Spinal cord (tissue), 10 donors: ENCODE measurements around the gene TMEM145. TPM values are rescaled to one million over a fixed set of nuclear protein-coding genes. Genes with fewer than 3 reads are reported as not detected.

Source experiments
- DNase-seq, 6 donors: peaks; one replicate each; pipeline versions ENCODE4 v3.0.0 to v3.0.0-alpha.2; 2013 to 2015; ENCODE audit warnings: low spot score in 6 of 6, low read depth in 4 of 6
- H3K27ac ChIP-seq: one replicate; pipeline ENCODE4 v1.5.1; 2013; ENCODE audit warnings: low read depth, low read length, control low read depth
- H3K27me3 ChIP-seq: one replicate; pipeline ENCODE4 v1.6.1; 2013; ENCODE audit warnings: low read length; ENCODE audit not compliant: control insufficient read depth, insufficient read depth
- H3K36me3 ChIP-seq: one replicate; pipeline ENCODE4 v1.6.1; 2013; ENCODE audit warnings: low read length; ENCODE audit not compliant: control insufficient read depth, insufficient read depth
- H3K4me1 ChIP-seq: one replicate; pipeline ENCODE4 v1.6.1; 2013; ENCODE audit warnings: low read length; ENCODE audit not compliant: control insufficient read depth, insufficient read depth
- H3K4me3 ChIP-seq: one replicate; pipeline ENCODE4 v1.5.1; 2013; ENCODE audit warnings: low read depth, low read length, control low read depth
- H3K9me3 ChIP-seq: one replicate; pipeline ENCODE4 v1.6.1; 2013; ENCODE audit warnings: low read length; ENCODE audit not compliant: control insufficient read depth, insufficient read depth
- WGBS: methylation state at CpG from one replicate; pipeline ENCODE4 v1.1.5; 2013; ENCODE audit warnings: missing lambda C conversion rate; ENCODE audit not compliant: insufficient coverage; 5-methylcytosine and 5-hydroxymethylcytosine counted together
- polyA plus RNA-seq, 2 donors: library from polyadenylated mRNA; unstranded; fragments of 120-200 nt; gene quantifications; one replicate each; pipeline ENCODE4 v1.2.1, GENCODE V29; 2013; ENCODE audit not compliant: insufficient read length in 2 of 2
- total RNA-seq, 2 donors: library from RNA; depleted of rRNA in 1 of 2; stranded (reverse); fragments of 120-200 nt in 1 of 2; fragments of >200 nt in 1 of 2; gene quantifications; one replicate each; pipeline versions ENCODE4 v1.2.3 to v1.2.4, GENCODE V29; 2013 to 2014
- donor health status: healthy.

The TMEM145 gene
- total and polyA plus RNA-seq, 4 donors = 11.5 to 119 (median 69.0) TPM

GRCh38 chr19:42271045-42271419 is 42.1 kb upstream of the TMEM145 start:
- H3K27ac ChIP-seq = peak overlapping the region; percentile 89
- no peaks in the 10 kb centered on the region for H3K9me3 ChIP-seq
- DNase-seq = no peak
- no peak overlapping the region for H3K4me3 ChIP-seq
- H3K27me3 ChIP-seq = no peaks in the 10 kb centered on the region
- H3K4me1 ChIP-seq = peaks cover 55% of the 10 kb centered on the region
- peaks cover 54% of the 10 kb centered on the region for H3K36me3 ChIP-seq
- 65% methylated on average over 3 of the region's 3 CpGs for WGBS

GRCh38 chr19:42271861-42272534 is 41.1 kb upstream of the TMEM145 start:
- H3K4me1 ChIP-seq = peaks cover 63% of the 10 kb centered on the region
- H3K4me3 ChIP-seq = no peak overlapping the region
- H3K9me3 ChIP-seq = no peaks in the 10 kb centered on the region
- no peak overlapping the region for H3K27ac ChIP-seq
- WGBS = 96% methylated on average over 31 of the region's 35 CpGs
- no peaks in the 10 kb centered on the region for H3K27me3 ChIP-seq
- no peak for DNase-seq
- H3K36me3 ChIP-seq = peaks cover 64% of the 10 kb centered on the region

DNA sequence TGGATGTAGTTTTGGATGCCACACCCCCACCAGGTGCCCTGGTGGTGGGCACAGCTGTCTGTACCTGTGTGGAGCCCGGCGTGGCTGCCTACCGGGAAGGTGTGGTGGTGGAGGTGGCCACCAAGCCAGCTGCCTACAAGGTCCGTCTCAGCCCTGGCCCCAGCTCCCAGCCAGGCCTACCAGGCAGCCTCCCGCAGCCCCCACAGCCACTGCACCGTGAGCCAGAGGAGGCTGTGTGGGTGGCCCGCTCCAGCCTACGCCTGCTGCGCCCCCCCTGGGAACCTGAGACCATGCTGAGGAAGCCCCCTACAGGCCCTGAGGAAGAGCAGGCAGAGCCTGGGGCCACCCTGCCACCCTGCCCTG is 40.6 kb upstream of the TMEM145 start:
- no peak overlapping the region for H3K4me3 ChIP-seq
- peaks cover 68% of the 10 kb centered on the region for H3K4me1 ChIP-seq

DNA sequence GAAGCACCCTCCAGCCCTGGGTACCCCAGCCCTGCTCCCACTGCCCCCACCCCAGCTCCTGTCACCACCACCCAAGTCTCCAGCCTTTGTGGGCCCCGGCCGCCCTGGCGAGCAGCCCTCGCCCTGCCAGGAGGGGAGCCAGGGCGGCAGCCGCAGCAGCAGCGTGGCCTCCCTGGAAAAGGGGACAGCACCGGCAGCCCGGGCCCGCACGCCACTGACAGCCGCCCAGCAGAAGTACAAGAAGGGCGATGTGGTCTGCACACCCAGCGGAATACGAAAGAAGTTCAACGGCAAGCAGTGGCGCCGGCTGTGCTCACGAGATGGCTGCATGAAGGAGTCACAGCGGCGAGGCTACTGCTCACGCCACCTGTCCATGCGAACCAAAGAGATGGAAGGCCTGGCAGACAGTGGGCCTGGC is 40.1 kb upstream of the TMEM145 start:
- 93% methylated on average over 22 of the region's 23 CpGs for WGBS
- Histone ChIP-seq H3K4me1 (peaks cover 68% of the 10 kb centered on the region), H3K4me3 (no peak overlapping the region), H3K9me3 (no peaks in the 10 kb centered on the region), H3K36me3 (peaks cover 74% of the 10 kb centered on the region), H3K27ac (no peak overlapping the region), H3K27me3 (no peaks in the 10 kb centered on the region)
- DNase-seq = no peak

More for the DNA sequence above, 40.6 kb upstream of the TMEM145 start:
- Histone ChIP-seq H3K27me3 (no peaks in the 10 kb centered on the region), H3K36me3 (peaks cover 69% of the 10 kb centered on the region), H3K9me3 (no peaks in the 10 kb centered on the region), H3K27ac (no peak overlapping the region)
- DNase-seq = no peak
- 82% methylated on average over 7 of the region's 9 CpGs for WGBS

DNA sequence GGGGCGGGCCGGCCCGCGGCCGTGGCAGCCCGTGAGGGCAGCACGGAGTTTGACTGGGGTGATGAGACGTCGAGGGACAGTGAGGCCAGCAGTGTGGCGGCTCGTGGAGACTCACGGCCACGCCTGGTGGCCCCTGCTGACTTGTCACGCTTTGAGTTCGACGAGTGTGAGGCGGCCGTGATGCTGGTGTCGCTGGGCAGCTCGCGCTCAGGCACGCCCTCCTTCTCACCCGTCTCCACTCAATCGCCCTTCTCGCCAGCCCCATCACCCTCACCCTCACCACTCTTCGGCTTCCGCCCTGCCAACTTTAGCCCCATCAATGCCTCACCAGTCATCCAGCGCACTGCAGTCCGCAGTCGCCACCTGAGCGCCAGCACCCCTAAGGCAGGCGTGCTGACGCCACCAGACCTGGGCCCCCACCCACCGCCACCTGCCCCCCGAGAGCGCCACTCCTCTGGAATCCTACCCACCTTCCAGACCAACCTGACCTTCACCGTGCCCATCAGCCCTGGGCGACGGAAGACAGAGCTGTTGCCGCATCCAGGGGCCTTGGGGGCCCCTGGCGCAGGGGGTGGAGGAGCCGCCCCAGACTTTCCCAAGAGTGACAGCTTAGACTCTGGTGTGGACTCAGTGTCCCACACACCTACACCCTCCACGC is 39.6 kb upstream of the TMEM145 start:
- Histone ChIP-seq H3K27me3 (no peaks in the 10 kb centered on the region), H3K9me3 (no peaks in the 10 kb centered on the region), H3K4me1 (peaks cover 73% of the 10 kb centered on the region), H3K27ac (no peak overlapping the region), H3K4me3 (no peak overlapping the region), H3K36me3 (peaks cover 79% of the 10 kb centered on the region)
- no peak for DNase-seq
- 91% methylated on average over 43 of the region's 43 CpGs for WGBS

DNA sequence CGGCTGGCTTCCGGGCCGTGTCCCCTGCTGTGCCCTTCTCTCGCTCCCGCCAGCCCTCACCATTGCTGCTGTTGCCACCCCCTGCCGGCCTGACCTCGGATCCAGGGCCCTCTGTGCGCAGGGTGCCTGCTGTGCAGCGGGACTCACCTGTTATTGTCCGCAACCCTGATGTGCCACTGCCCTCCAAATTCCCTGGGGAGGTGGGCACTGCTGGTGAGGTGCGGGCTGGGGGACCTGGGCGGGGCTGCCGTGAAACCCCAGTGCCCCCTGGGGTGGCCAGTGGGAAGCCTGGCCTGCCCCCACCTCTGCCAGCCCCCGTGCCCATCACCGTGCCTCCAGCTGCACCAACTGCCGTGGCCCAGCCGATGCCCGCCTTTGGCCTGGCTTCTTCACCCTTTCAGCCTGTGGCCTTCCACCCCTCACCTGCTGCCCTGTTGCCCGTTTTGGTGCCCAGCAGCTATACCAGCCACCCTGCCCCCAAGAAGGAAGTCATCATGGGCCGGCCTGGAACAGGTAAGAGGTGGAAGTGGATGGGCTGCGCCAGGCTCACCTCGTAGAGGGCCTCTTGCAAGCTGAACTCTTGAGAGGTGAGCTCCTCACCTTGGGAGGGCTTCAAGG is 38.9 kb upstream of the TMEM145 start:
- Histone ChIP-seq H3K27ac (no peak overlapping the region), H3K4me1 (peaks cover 79% of the 10 kb centered on the region), H3K9me3 (no peaks in the 10 kb centered on the region), H3K4me3 (no peak overlapping the region), H3K36me3 (peaks cover 82% of the 10 kb centered on the region), H3K27me3 (no peaks in the 10 kb centered on the region)
- no peak for DNase-seq
- WGBS = 89% methylated on average over 22 of the region's 22 CpGs

GRCh38 chr19:42275103-42275502 is 38.0 kb upstream of the TMEM145 start:
- Histone ChIP-seq H3K9me3 (no peaks in the 10 kb centered on the region), H3K4me1 (peaks cover 78% of the 10 kb centered on the region), H3K27ac (no peak overlapping the region), H3K27me3 (no peaks in the 10 kb centered on the region), H3K4me3 (no peak overlapping the region), H3K36me3 (peaks cover 80% of the 10 kb centered on the region)
- no peak for DNase-seq
- 91% methylated on average over 7 of the region's 7 CpGs for WGBS

DNA sequence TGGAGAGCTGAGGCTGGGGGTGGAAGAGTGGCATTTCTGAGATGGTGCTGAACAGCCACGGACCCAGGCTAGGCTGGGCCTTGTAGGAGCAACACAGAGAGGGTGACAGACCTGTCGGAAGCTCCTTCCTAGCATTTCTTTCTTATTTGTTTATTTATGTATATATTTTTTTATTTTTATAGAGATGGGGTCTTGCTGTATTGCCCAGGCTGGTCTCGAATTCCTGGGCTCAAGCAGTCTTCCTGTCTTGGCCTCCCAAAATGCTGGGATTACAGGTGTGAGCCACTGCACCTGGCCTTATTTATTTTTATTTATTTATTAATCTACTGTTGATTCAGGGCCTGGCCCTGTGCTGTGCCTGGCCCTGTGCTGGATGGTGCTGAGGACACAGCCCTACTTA is 37.6 kb upstream of the TMEM145 start:
- H3K4me1 ChIP-seq = peaks cover 74% of the 10 kb centered on the region
- H3K27ac ChIP-seq = no peak overlapping the region
- DNase-seq = no peak
- no peak overlapping the region for H3K4me3 ChIP-seq
- peaks cover 78% of the 10 kb centered on the region for H3K36me3 ChIP-seq
- no peaks in the 10 kb centered on the region for H3K9me3 ChIP-seq
- H3K27me3 ChIP-seq = no peaks in the 10 kb centered on the region
- WGBS = no CpG with 5 or more reads among the region's 3 CpGs

DNA sequence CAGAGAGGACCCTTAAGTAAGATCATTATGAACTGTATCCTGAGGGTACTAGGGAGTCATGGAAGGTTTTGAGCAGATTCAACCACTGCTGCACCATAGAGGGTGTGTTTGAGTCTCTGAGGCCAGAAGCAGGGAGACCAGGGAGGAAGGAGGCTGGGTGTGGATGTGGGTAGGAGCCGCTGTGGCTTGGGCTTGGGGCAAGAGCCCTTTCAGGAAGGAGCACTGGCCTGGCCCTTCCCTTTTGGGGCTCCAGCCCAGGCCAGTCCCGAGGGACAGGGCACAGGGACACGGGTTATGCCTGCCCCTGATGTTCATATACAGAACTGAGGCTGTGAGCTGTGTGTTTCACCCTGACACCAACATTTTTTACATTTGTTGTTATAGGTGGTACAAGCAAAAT is 36.8 kb upstream of the TMEM145 start:
- H3K27ac ChIP-seq = no peak overlapping the region
- H3K27me3 ChIP-seq = no peaks in the 10 kb centered on the region
- H3K4me1 ChIP-seq = peaks cover 71% of the 10 kb centered on the region
- H3K4me3 ChIP-seq = no peak overlapping the region
- H3K9me3 ChIP-seq = no peaks in the 10 kb centered on the region
- WGBS = 100% methylated on average over 1 of the region's 3 CpGs
- no peak for DNase-seq
- peaks cover 75% of the 10 kb centered on the region for H3K36me3 ChIP-seq

DNA sequence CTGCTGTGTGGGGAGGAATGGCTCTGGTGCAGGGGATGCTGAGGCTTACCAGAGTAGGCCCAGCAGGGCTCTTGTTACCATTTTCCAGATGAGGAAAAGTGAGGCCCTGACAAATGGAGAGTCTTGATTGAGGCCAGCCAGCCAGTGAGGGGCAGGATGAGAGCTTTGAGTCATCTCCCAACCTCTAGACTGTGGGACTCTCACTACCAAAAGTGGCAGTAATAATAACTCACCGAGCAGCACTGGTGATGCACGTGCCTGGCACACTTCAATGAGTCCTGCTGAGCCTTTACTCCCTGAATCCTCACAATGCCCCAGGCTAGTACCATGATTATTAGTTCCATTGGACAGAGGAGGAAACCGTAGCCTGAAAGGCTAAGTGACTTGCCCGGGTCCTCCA is 36.3 kb upstream of the TMEM145 start:
- Histone ChIP-seq H3K9me3 (no peaks in the 10 kb centered on the region), H3K36me3 (peaks cover 69% of the 10 kb centered on the region), H3K4me3 (no peak overlapping the region), H3K4me1 (peaks cover 71% of the 10 kb centered on the region), H3K27ac (no peak overlapping the region), H3K27me3 (no peaks in the 10 kb centered on the region)
- DNase-seq = no peak
- WGBS = 81% methylated on average over 2 of the region's 4 CpGs
